ENCODE measurements around the gene GGNBP2. TPM values are rescaled to one million over a fixed set of nuclear protein-coding genes. Genes with fewer than 3 reads are reported as not detected.
"Not testable (repeated sequence)": the region's sequence is repeated elsewhere in the genome, so short reads cannot be mapped to it uniquely, and the experiment has no call there.

GGNBP2 gene
- total RNA-seq, 1 donor from 2014 or later = 108 TPM

DNA sequence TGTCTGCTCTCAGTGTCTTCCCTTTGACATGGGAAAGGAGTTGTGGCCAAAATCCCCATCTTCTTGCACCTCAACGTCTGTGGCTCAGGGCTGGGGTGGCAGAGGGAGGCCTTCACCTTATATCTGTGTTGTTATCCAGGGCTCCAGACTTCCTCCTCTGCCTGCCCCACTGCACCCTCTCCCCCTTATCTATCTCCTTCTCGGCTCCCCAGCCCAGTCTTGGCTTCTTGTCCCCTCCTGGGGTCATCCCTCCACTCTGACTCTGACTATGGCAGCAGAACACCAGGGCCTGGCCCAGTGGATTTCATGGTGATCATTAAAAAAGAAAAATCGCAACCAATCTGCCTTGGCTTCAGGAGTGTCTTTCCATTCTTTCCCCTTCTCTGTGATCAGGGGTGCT is 55.7 kb downstream of the GGNBP2 start:
- intact Hi-C loops (cut with micrococcal nuclease) = loop anchor here (2.0 to 5.0 kb wide), 5 partner anchors 56 to 1007 kb away; partner anchors contain the start of genes AATF, GGNBP2, SYNRG and ZNHIT3

DNA sequence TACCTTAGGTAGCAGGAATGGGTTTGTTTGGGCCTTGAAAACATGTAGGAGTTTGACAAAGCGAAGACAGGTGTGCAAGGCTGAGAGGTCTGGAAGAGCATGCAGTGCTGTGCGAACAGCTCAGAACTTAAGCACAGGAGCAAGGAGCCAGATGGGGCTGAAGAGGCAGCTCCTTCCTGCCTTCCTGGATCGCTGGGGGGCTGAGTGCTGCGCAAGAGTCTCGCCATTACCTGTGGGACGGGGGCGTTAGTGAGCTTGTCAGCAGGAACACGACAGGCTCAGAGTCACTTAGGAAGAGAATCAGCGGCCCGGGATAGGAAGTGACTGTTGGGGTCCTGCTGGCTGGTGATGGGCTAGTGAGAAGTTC is 56.2 kb downstream of the GGNBP2 start:
- intact Hi-C loops (cut with micrococcal nuclease) = loop anchor here (1.0 to 5.0 kb wide), 7 partner anchors 10 to 1006 kb away; partner anchors contain the start of genes AATF, DHRS11, GGNBP2 and SYNRG

DNA sequence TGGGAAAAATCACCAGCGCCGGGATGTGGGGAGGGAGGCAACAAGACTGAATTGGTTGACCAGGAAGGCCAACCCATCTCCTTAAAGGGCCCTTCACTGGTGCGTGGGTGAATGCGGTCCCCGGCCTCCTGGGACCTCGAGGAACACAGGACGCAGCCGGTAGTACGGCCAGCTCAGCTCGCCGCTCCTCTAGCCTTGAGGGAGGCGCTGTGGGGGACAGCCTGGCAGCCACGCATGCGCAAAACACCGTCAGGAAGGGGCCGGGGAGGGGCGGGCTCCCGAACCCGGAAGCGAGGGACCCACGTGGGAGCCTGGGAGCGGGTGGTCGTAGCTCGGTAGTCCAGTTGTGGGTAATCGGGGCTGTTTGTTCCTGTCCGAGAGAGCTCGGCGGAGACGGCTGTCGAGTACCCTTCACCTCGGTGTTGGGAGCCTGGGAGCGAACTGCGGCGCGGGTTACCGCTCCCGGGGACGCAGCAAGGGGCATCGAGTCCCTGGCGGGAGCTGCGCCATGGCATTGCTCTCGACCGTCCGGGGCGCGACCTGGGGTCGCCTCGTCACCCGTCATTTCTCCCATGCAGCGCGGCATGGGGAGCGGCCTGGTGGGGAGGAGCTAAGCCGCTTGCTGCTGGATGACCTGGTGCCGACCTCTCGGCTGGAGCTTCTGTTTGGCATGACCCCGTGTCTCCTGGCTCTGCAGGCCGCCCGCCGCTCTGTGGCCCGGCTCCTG is 56.7 kb downstream of the GGNBP2 start, which contains the start of gene MRM1:
Gene MRM1 (plus strand): TSS at position 281 of the 727 bp plus-strand sequence. CDS start 228 bp downstream, at position 509.
- intact Hi-C loops (cut with micrococcal nuclease) = loop anchor here (1.0 to 5.0 kb wide), 7 partner anchors 10 to 1006 kb away; partner anchors contain the start of genes AATF, DHRS11, GGNBP2 and SYNRG

DNA sequence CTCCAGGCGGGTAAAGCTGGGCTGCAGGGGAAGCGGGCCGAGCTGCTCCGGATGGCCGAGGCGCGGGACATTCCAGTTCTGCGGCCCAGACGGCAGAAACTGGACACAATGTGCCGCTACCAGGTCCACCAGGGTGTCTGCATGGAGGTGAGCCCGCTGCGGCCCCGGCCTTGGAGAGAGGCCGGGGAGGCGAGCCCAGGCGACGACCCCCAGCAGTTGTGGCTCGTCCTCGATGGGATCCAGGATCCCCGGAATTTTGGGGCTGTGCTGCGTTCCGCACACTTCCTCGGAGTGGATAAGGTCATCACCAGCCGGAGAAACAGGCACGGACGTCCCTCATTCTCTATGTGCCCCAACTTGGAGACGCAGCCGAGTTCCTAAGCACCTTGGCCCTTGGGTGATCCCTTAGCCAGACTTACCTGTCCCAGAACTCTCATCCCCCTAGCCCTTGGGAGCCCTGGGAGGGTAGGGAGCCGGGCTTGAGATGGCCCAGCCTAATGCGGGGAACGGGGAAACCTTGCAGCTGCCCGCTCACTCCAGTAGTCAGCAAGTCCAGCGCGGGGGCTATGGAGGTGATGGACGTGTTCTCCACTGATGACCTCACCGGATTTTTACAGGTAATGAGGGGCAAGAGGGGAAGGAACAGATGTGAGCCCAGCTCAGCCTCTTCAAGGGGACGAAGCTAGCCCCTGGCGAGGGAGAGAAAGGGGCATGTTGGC is 57.5 kb downstream of the GGNBP2 start:
- intact Hi-C loops (cut with micrococcal nuclease) = loop anchor here (5.0 kb wide), 2 partner anchors 755 to 1005 kb away; partner anchors contain the start of gene SYNRG

DNA sequence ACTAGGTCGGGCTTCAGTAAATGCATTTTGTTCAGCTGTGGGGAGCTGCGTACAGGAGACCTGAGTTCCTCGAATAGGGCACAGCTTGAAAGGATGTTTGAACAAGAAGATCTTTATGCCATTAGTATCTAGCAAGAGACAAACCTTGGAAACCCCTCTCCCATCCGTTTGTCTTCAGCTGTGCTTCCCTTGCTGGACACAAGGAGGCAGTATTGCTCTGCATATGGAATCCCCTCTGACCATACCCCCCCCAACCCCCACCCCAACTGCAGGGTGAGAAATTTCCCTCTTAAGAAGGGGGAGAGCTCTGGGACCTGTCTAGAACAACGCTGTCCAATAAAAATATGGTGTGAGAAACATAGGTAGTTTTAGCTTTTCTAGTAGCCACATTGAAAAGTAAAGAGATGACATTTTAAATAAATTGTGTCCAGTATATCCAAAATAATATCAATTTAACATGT is 58.2 kb downstream of the GGNBP2 start:
- intact Hi-C loops (cut with micrococcal nuclease) = loop anchor here (1.0 to 5.0 kb wide), 6 partner anchors 26 to 1004 kb away; partner anchors contain the start of gene SYNRG

DNA sequence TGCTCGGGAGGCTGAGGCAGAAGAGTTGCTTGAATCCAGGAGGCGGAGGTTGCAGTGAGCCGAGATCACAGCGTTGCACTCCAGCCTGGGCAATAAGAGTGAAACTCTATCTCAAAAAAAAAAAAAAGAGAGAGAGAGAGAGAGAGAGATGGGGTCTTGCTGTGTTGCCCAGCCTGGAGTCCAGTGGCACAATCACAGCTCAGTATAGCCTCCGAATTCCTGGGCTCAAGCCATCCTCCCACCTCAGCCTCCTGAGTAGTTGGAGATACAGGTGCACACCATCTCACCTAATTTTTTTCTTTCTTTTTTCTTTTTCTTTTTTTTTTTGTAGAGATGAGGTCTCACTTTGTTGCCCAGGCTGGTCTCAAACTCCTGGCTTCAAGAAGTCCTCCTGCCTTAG is 60.3 kb downstream of the GGNBP2 start:
- intact Hi-C loops (cut with micrococcal nuclease) = not testable (repeated sequence)

DNA sequence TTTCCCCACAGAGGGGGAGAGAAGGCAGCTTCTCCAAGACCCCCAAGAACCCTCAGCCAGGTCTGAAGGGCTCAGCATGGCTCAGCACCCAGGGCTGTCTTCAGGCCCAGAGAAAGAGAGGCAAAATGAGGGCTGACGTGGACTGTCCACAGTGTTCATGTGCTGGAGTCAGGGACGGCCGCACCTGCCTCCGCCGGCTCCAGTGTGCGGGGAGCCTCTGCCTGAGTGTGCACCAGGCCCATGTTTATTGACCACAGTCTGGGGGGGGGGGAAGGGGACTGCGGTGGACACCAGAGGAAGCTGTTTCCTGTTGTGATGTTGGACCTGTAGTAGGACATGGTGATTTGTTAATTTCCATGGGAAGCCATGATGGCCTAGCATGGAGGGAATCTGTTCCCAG is 63.6 kb downstream of the GGNBP2 start:
- intact Hi-C loops (cut with micrococcal nuclease) = no loop called here

DNA sequence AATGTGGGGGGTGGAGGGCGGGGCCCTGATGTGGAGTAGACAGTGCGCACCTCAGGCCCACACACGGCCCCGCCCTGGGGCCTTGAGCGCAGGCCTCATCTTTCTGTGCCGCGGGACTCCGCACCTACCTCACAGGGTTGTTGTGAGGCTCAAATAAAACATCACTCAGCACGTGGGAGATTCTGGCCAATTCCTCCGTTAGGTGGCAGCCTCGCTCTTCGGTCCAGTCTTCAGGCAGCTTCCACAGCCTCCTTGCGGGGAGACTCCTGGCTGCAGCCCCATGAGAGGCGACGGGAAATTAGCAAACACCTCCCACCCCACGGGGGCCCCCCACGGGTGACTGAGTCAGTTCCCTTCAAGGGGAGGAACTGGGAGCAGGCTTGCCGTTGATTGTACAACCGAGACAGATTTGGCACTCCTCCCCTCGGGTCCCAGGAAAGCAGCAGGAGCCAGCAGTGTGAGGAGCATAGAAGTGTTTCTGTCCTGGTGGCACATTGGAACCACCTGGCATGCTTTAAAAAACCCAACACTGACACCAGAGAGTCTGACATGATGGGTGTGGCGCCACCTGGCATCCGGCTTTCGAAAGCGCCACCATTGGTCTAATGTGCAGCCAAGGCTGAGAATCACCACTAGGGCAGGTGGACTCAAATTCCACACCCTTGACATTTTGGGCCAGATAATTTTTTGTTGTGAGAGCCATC is 64.2 kb downstream of the GGNBP2 start:
- intact Hi-C loops (cut with micrococcal nuclease) = no loop called here

DNA sequence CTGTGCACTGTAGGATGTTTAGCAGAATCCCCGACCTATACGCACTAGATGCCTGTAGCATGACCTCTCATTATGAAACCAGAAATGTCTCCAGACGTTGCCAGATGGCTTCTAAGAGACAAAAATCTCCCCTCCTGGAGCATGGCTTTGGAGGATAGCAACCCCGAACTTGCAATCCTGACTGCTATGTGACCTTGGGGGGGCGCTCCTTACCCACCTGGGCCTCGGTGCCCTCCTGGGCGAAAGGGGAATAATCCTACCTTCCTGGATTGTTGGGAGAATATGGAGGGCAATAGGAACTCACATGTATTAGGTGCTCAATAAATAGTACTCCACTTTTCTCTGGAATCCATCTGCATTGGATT is 64.8 kb downstream of the GGNBP2 start:
- intact Hi-C loops (cut with micrococcal nuclease) = no loop called here

DNA sequence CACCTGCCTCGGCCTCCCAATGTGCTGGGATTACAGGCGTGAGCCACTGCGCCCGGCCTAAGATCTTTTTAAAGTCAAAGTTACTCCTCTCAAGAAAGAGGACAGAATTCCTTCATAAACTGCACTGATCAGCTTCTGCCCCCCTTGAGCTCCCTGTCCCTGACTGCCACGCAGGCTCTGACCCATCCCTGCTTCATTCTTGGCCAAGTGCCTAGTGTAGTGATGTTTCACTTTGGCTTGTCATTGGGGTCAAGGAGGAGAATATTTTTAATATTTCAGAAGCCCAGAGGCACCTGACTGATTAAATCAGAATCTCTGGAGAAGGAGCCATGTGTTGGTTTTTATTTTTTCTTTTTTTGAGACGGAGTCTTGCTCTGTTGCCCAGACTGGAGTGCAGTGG is 65.8 kb downstream of the GGNBP2 start:
- intact Hi-C loops (cut with micrococcal nuclease) = no loop called here

DNA sequence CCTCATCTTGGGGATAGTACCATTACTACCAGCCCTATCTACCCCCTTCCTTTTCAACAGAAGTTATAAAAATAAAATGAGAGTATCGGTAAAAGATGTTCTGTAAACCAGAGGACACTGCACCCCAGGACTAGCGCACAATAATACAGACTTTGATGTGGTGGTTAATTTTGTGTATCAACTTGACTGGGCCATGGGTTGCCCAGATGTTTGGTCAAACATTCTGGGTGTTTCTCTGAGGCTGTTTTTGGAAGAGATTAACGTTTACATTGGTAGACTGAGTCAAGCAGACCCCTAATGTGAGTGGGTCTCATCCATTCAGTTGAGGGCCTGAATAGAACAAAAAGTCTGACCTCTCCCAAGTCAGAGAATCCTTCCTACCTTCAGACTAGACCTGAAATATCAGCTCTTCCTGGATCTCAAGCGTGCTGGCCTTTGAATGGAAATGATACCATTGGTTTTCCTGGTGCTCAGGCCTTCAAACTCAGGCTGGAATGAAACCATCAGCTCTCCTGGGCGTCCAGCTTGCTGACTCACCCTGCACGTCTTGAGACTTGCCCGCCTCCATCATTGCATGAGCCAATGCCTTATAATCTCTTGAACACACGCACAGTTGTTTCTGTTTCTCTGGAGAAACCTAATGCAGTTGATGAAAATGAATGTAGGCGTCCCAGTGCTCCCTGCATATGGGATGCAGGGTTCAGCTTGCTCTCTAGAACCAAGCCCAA is 66.8 kb downstream of the GGNBP2 start:
- intact Hi-C loops (cut with micrococcal nuclease) = no loop called here

DNA sequence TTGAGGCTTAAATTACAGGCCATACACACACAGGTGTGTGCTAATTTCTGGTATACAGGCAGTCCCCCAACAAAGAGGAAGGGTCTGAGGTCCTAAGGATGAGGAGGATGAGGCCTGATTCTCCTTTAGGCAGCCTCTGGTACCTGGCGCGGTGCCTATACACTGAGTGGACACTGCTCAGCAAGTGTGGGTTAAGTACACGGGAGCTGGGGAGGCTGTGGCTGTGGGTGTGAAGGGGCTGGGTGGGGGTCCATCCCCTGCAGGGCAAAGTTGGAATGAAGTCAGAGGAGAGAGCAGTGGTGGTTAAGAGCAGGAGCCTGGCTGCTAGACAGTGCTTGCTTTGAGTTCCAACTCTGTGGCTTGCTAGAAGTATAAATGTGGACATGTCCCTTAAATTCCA is 67.6 kb downstream of the GGNBP2 start:
- intact Hi-C loops (cut with micrococcal nuclease) = no loop called here

DNA sequence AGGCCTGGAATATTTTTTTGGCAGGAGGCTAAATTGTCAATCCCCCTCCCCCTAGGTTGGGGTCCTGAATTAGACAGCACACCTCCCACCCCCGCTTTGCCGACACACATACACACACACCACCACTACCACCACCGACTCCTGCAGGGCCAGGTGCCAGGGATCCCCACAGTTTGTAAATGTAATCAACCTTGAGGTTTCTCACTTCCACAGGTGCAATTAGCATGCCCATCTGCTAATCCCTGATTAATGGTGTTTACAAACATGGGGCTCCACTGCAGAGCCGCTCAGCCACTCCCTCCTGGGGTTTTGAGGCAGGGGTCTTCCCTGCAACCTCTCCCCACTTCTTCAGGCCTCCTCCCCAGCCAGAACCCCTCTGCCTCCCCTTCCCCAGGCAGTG is 68.4 kb downstream of the GGNBP2 start:
- intact Hi-C loops (cut with micrococcal nuclease) = no loop called here

DNA sequence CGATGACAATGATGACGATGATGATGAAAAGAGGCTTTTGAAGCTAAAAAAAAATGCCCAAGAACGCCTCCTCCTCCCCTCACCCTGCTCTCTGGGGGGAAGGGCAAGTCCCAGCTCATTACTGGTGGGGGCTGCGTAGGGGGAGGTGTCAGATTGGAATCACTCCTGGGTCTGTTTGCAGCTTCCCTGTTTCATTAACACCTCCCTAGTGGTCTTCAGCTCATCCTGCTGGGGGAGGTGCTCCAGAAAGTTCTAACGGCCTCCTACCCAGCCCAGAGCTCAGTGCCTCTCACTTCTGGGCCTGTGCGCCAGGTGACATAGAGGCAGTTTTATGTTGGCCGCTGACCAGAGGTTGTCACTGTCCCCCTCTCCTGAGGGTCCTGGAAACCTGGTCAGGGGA is 69.4 kb downstream of the GGNBP2 start:
- intact Hi-C loops (cut with micrococcal nuclease) = no loop called here

DNA sequence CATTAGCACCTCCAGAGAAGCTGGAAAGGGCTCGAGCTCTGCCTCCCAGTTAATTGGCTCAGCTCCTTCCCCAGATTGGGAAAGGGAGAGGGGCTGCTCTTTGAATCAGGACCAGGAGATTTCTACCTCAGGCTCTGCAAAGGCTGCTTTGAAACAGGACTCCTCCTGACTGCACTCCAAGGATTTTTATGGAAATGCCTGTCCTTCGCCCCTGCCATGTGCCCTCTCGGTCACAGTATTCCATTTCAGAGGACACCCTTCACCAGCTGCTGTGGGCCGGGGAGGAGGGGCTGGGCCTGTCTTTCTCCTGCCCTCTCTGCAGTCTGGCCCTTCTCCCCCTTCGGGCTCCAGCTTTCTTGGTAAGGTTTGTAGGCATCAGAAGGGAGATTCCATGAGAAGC is 70.2 kb downstream of the GGNBP2 start:
- intact Hi-C loops (cut with micrococcal nuclease) = no loop called here

DNA sequence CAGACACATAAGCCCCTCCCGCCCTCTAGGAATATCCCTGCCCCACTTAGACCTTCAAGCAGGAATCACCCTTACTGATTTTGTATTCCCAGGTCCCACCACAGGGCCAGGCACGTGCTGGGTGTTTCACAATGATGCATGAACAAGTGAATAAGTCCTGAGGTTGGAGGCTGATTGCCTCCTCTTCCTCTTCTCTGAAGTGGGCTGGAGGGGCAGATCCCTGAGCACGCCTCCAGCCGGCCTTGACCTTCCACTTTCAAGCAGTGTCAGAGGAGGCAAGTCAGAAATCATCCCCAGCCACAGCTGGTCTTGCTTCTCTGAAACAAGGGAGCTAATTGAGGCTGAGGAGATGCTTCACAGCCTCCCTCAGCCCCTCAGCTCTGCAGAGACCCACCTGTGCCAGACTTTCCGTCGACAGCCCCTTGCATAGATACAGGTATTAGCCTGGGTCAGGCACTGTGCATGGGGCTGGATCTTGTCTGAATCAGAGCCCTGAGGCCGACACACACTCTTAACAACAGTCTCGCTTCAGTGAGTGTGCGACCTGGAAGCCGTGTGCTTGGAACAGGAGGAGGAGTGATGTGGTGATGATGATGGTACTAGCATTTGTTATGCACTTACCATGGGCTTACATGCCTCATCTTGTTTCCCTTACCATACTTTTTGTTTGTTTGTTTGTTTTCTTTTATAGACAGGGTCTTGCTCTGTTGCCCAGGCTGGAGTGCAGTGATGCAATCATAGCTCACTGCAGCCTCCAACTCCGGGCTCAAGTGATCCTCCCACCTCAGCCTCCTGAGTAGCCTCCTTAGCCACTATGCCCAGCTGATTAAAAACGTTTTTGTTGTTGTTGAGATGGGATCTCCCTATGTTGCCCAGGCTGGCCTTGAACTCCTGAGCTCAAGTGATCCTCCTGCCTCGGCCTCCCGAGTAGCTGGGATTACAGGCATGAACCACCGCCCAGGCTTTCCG is 71.6 kb downstream of the GGNBP2 start:
- intact Hi-C loops (cut with micrococcal nuclease) = no loop called here

DNA sequence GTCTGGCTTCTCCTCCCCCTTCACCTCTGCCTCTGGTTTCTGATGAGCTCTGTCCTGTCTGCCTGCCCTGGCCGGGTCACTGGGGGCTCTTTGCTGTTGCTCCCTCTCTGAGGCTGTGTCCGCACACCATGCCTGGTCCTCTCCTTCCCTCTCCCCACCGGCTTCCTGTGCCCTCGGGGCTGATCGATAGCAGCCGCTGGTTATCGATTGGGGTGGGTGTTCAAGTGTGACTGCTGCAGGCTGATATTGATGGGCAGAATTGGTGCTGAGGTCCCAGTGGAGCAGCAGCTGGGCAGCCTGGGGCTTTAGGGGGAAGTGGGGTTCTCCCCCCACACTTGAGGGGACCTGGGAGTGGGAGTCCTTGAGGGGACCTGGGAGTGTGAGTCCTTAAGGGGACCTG is 73.1 kb downstream of the GGNBP2 start:
- intact Hi-C loops (cut with micrococcal nuclease) = no loop called here

DNA sequence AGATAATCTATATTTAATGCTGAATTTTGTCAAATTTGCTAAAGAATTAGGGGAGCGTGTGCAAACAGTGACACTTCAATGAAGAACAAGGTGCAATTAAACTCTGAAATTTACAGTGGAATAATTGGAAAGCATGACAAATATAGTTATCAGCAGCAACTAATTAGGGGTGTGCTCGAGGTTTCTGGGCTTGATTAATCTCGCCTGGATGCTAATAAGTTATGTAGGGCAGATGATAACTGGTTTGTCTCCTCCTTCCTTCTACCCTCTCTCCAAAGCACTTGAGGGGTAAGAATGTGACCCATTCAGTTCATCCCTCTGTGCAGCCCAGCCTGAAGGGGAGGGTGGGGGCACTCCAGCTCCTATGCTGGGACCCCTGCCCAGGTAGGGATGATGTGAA is 78.6 kb downstream of the GGNBP2 start:
- intact Hi-C loops (cut with micrococcal nuclease) = no loop called here

DNA sequence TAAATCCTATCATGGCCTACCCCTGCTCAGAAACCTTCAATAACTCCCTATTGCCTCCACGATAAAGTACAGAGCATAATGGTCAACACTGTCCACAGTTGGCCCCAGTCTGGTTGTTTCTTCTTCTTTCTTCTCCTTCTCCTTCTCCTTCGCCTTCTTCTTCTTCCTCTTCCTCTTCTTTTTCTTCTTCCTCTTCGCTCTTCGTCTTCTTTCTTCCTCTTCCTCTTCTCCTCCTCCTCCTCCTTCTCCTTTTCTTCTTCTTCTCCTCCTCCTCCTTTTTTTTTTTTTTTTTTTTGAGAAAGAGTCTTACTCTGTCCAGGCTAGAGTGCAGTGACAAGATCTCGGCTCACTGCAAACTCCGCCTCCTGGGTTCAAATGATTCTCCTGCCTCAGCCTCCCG is 80.5 kb downstream of the GGNBP2 start:
- intact Hi-C loops (cut with micrococcal nuclease) = loop anchor here (5.0 kb wide), 1 partner anchor 322 kb away; the partner anchor contains the start of gene AATF

DNA sequence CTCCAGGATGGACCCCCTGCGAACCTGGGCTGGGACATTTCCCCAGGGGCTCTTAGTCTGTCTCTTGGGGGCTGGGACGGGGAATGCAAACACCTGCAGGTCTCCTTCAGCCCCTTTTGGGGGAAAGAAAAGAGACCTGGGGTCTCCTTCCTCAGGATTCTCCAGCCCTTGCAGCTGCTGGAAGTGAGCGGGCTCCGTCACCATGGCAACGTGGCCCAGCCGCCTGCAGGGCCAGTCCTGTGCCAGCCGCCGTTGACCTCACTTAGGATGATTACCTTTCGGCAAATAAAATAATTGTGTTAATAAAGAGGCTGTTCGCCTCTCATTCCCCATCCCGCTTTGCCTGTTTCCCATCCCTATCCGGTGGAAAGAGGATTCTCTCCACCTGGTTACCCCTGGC is 82.4 kb downstream of the GGNBP2 start:
- intact Hi-C loops (cut with micrococcal nuclease) = loop anchor here (5.0 kb wide), 1 partner anchor 320 kb away; the partner anchor contains the start of gene AATF

Data from T-helper 1 cell treated with Interleukin-12 subunit alpha and Interleukin-12 subunit beta and Interleukin-4 antibody, amounts not matched to agents 30 ng/mL and 1 ng/mL, for 36 hours (primary cell).